ENCODE results near the gene FAM210A.

Gene FAM210A

DNA sequence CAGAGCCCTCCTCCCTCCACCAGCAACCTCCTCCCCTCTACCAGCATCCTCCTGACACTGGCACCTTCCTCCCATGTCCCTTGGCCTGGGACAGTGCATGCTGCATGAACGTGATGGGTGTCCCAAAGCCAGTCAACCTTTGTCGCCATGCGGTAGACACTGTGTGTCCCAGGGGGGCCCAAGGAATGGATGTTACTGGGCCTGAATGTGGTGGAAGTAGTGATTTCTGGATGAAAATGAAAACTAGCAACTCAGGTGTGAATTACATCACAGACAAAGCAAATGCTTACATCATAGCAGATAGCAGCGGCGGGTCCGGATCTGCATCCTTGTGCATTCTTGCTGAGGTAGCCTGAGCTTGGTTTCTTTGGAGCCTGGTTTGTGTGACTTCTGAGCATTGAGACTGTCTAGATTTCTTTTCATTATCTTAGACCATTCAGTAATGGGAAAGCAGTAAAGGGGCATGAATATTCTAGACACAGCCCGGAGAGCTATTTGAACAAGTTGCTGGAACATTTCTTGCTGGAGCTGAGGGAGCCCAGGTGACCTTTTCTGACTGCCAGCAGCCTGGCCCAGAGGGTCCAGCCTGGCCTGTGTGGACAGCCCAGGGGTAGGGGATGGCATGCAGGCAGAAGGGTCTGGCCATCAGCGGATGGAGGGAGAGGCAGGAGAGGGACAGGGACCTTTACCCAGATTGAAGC lies 100.4 kb downstream of the FAM210A start:
- in situ Hi-C loops (cut with HindIII; ENCODE audit: low sequenced_read_pairs): loop anchor here (5.0 to 25.0 kb wide), 2 partner anchors 36 to 414 kb away; partner anchors contain the start of gene LDLRAD4

DNA sequence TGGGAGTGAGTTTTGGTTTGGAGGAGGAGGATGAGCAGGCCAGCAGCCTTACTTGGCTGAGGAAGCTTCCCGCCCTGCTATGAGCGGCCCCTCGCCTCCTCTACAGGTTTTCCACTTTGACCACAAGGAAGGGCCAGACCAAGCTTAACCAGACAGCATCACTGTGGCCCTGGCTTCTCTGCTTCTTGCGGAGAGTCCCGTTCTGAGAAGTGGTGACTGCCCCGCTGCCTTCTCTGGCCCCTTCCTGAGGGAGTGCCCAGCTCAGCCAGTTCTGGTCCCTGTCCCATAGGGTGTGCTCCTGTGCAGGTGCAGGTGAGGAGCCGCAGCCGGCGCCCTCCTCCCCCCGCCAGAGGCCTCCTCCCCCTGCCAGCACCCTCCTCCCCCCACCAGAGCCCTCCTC lies 101.0 kb downstream of the FAM210A start:
- in situ Hi-C loops (cut with HindIII; ENCODE audit: low sequenced_read_pairs): loop anchor here (5.0 to 25.0 kb wide), 2 partner anchors 37 to 413 kb away; partner anchors contain the start of gene LDLRAD4

- in situ Hi-C loops (cut with HindIII; ENCODE audit: low sequenced_read_pairs): loop anchor here (5.0 to 25.0 kb wide), 2 partner anchors 38 to 412 kb away; partner anchors contain the start of gene LDLRAD4
These were observed 101.7 kb downstream of the FAM210A start for GRCh38 chr18:13624563-13625237.

DNA sequence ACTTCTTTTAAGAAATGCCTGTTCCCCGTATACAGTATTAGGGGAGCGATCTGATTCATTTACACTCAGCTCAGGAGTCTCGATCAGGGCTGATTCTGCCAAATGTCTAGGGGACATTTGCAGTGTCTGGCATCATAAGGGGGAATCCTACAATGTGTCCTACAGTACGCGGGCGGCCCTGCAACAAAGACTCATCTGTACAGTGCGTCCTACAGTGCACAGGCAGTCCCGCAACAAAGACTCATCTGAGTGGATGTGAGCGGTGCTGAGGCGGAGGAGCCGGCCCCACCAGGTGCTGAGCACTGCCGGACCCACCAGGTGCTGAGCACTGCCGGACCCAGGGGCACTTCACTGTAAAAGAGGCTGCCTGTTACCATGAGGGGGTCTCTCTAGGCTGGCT lies 102.5 kb downstream of the FAM210A start:
- in situ Hi-C loops (cut with HindIII; ENCODE audit: low sequenced_read_pairs): no loop called here

DNA sequence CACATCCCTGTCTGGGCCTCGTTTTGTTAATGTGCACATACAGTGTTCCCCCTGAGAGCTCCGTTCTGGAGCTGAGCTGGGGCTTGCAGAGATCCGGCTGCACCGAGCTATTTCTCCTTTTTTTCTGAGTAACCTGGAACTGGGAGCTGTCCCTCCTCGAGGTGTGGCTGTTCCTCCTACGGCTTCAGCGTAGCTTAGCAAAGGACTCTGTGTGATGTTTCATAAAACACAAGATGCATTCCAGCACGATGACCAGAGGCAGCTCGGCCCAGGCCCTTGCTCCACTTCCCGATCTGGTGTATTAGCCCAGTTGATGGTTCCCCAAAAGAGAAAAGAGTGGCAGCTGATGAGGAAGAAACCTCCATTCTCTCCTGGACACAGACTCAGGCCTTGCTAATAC lies 103.0 kb downstream of the FAM210A start:
- in situ Hi-C loops (cut with HindIII; ENCODE audit: low sequenced_read_pairs): no loop called here

DNA sequence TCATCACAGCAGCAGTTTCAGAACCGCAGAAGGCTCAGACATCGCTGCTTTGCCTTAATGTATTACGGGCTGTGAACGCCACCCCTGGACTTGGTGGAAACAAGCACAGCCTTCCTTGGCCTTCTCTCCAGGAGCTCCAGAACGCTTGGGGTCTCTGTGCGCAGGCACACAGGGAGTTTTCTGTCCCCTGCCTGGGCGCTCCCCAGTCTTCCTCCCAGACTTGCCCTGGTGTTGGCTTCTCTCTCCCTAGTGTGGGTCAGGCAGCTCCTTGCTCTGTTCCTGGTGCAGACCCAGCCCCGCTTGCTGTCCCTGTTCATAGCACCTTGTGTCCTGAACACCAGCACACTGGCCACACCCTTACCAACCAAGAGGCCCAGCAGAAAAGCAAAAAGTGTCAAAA lies 103.6 kb downstream of the FAM210A start:
- in situ Hi-C loops (cut with HindIII; ENCODE audit: low sequenced_read_pairs): no loop called here

- in situ Hi-C loops (cut with HindIII; ENCODE audit: low sequenced_read_pairs): no loop called here
These were observed 104.3 kb downstream of the FAM210A start for GRCh38 chr18:13621886-13622619.

- in situ Hi-C loops (cut with HindIII; ENCODE audit: low sequenced_read_pairs): no loop called here
These were observed 104.9 kb downstream of the FAM210A start for GRCh38 chr18:13621446-13621849.

DNA sequence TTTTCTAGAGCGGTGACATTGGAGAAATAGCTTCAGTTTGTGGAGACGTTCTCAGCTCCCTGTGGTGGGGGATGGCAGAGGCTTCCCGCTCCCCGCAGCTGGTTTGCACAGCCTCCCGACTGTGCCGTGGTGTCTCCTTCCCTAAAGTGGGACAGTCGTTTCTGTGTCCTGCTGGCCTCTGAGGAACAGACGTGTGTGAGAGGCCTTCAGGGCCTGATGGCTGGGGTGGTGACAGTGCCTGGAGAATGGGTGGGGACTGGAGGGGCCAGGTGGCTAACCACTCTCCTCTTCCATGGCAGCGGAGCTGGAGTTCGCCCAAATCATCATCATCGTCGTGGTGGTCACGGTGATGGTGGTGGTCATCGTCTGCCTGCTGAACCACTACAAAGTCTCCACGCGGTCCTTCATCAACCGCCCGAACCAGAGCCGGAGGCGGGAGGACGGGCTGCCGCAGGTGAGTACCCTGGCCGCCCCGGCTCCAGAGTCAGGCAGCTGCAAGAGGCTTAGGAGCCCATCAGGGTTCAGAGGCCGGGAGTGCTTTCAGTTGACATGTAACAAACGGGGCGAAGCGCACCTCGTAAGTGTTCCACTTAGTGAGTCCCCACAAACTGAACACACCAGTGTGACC lies 105.4 kb downstream of the FAM210A start:
- in situ Hi-C loops (cut with HindIII; ENCODE audit: low sequenced_read_pairs): no loop called here

GRCh38 chr18:13620206-13620672 lies 106.1 kb downstream of the FAM210A start:
- in situ Hi-C loops (cut with HindIII; ENCODE audit: low sequenced_read_pairs): no loop called here

DNA sequence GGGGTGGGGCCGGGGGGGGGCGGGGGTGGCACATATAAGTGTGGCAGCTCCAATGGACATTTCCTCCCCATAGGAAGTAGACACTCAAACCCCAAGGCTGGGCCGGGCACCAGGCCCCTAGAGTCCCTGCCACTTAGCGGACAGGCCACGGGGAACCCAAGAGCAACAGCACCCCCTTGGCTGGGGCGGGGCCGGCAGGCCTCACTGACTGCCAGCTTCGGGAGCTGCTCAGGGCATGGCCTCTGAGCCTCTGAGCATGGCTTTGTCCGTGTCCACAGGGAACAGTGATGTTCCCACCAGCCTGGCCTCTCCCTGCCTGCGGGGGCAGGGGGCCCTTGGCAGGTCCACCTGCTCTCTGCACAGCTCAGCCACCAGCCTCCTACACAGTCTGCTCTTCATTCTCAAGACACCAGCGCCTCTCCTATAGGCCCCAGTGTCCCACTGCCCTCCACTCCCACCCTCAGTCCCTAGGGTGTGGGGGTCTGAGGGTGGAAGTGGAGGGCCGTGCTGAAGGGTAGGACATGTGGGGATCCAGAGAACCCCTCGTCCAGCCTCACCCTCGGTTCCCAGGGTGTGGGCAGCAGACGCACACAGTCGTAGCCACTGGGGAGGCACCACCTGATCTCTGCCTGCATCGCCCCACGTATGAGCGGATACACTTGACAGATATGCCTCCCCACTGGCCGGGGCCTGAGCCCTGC lies 106.7 kb downstream of the FAM210A start:
- in situ Hi-C loops (cut with HindIII; ENCODE audit: low sequenced_read_pairs): no loop called here

- in situ Hi-C loops (cut with HindIII; ENCODE audit: low sequenced_read_pairs): no loop called here
These were observed 107.5 kb downstream of the FAM210A start for GRCh38 chr18:13618760-13619438.

DNA sequence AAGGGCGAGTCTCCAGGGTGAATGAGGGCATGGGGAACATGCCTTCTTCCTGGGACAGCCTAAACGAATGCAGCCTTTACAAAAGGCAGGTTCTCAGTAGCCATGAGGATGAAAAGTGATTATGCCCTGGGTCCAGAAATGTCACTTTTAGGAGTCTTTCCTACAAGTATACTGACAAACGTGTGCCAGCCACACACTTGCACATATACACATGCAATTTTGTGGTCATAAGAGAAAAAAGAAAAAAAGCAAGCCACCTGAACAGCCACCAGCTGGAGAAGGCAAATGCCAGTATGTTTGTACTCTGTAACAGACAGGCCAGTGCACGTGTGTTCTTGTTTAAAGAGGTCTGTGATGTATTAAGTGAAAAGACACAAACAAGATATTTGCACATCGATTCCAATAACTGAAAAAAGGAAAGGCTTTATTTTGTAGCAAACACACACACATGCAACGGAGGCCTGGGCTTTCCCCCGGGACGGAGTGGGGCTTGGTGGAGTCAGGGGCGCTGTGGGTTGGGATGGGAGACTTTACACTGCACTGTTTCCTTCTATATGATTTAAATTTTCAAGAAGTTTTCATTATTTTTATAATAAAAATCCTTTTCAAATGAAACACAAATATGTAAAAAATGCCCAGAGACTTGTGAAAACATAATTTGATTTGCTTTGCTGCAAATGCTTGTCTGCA lies 108.4 kb downstream of the FAM210A start:
- in situ Hi-C loops (cut with HindIII; ENCODE audit: low sequenced_read_pairs): no loop called here

DNA sequence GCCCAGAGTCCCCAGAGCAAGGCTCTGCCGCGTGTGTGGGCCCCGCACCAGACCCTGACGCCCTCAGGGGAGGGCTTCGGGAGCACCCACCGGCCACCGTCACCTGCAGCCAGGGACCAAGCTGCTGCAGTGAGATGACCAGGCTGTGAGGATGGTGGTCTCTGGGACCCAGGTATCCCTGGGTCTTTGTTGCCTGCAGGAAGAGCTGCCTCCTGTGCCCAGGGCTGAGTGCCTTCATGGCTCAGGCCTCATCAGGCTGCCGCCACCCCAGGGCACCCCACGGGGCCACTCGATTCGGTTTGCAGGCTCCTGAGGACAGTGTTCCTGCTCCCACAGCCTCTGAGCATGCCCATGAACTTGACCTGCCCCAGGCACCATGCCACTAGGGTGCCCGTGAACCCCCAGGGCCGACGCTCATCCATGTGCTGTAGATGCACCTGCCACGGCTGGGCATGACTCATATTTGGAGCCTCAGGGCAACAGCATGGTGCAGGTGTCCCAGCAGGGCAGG lies 109.8 kb downstream of the FAM210A start:
- in situ Hi-C loops (cut with HindIII; ENCODE audit: low sequenced_read_pairs): no loop called here

GRCh38 chr18:13616041-13616440 lies 110.3 kb downstream of the FAM210A start:
- in situ Hi-C loops (cut with HindIII; ENCODE audit: low sequenced_read_pairs): no loop called here

DNA sequence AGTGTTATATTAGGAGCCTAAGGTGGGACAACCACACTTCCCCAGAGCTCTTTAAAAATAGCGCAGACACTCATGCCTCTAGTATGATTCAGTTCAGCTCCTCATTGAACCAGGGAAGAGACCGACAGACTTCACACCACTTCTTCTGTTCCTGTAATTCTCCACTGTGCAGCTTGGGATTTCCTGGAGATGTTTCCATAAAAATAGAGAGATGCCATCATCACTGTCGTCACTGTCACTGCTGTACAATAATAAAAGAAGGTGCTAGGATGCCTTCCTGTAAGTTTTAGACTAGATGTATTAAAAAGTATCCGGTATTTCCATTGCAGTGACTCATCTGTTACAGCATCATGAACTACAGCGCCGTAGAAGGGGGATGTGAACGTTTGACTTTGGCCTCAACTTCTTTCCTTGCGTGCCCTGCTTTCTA lies 110.9 kb downstream of the FAM210A start:
- in situ Hi-C loops (cut with HindIII; ENCODE audit: low sequenced_read_pairs): no loop called here

DNA sequence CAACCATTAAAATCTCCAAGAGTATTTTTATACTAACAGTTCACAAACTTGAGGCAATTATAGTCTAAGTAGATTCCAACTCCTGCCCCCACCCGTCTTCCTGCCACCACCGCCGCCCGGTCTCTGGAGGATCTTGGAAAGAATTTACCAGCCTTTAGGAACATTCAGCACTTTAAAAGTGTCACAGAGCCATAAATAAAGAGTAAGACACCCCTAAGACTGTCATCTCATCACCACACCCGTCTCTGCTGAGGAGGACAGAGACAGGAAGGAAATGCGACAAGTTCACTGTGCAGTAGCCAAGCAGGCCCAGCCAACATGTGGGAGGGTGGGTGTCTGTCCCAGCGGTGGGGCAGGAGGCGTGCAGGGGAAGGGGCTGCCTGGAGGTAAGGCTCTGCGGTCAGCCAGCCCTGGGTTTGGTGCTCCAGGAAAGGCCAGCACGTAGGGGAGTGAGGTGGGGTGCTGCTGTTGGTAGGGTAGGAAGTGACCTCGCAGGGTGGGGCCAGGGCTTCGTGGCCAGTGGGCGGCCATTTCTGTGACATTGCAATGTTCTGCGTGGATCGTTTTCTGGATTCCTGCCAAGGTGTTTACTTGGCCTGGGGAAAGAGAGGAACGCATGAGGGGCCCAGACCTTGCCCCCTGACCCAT lies 111.6 kb downstream of the FAM210A start:
- in situ Hi-C loops (cut with HindIII; ENCODE audit: low sequenced_read_pairs): no loop called here
